PC-9 (cell line): ENCODE data around the gene FLNB.

ENCODE experiments used
- CTCF ChIP-seq: fragments of 200-600 bp; sonication (generic); conservative IDR thresholded peaks from 2 replicates; pipeline ENCODE4 v1.6.1; 2017; ENCODE audit warnings: mixed run types, antibody characterized with exemption, mild to moderate bottlenecking, moderate library complexity
- EZH2 ChIP-seq: fragments of 200-600 bp; sonication (generic); IDR thresholded peaks from 2 replicates; pipeline ENCODE4 v1.8.0; 2017; ENCODE audit warnings: antibody characterized with exemption, low read depth

GRCh38 chr3:58035524-58036255, 27.5 kb downstream of the FLNB start:
- TF ChIP-seq CTCF (no peak), EZH2 (no peak)
